ENCODE results near the gene ATP5PF. TPM values are rescaled to one million over a fixed set of nuclear protein-coding genes. Genes with fewer than 3 reads are reported as not detected.
"Not testable (repeated sequence)": the region's sequence is repeated elsewhere in the genome, so short reads cannot be mapped to it uniquely, and the experiment has no call there.

ATP5PF gene
- total RNA-seq, 1 experiment from 2014 or later = 141 TPM

- no peak overlapping the region for H3K27ac ChIP-seq
- no peaks in the 10 kb centered on the region for H3K27me3 ChIP-seq (replicated peaks)
- H3K4me3 ChIP-seq = no peak overlapping the region
- H3K4me1 ChIP-seq (replicated peaks) = no peaks in the 10 kb centered on the region
- DNase-seq (ENCODE audit: low read depth in 1 of 2, low spot score in 2 of 2) = no peak
- H3K9me3 ChIP-seq (replicated peaks) = no peaks in the 10 kb centered on the region
- peaks cover 26% of the 10 kb centered on the region for H3K36me3 ChIP-seq
Observed at GRCh38 chr21:25744854-25745253, 10.2 kb upstream of the ATP5PF start.

GRCh38 chr21:25742900-25743299 is 8.2 kb upstream of the ATP5PF start:
- Histone ChIP-seq H3K9me3 (replicated peaks) (no peaks in the 10 kb centered on the region), H3K36me3 (peaks cover 17% of the 10 kb centered on the region), H3K4me3 (no peak overlapping the region), H3K27me3 (replicated peaks) (no peaks in the 10 kb centered on the region), H3K27ac (no peak overlapping the region), H3K4me1 (replicated peaks) (no peaks in the 10 kb centered on the region)
- no peak for DNase-seq (ENCODE audit: low read depth in 1 of 2, low spot score in 2 of 2)

- DNase-seq (ENCODE audit: low read depth in 1 of 2, low spot score in 2 of 2) = no peak
- Histone ChIP-seq H3K4me3 (no peak overlapping the region), H3K27me3 (replicated peaks) (no peaks in the 10 kb centered on the region), H3K36me3 (peaks cover 10% of the 10 kb centered on the region), H3K9me3 (replicated peaks) (no peaks in the 10 kb centered on the region), H3K4me1 (replicated peaks) (peaks cover 10% of the 10 kb centered on the region), H3K27ac (no peak overlapping the region)
Observed at GRCh38 chr21:25737421-25737820, 2.7 kb upstream of the ATP5PF start.

- H3K27me3 ChIP-seq (replicated peaks) = no peaks in the 10 kb centered on the region
- DNase-seq (ENCODE audit: low read depth in 1 of 2, low spot score in 2 of 2) = peak; percentile 54 to 89
Observed at GRCh38 chr21:25735646-25736597, 1.2 kb upstream of the ATP5PF start.

GRCh38 chr21:25734654-25734903 is 125 bp downstream of the ATP5PF start:
- Histone ChIP-seq H3K4me1 (replicated peaks) (peaks cover 10% of the 10 kb centered on the region), H3K27ac (peak overlapping the region; percentile 95), H3K27me3 (replicated peaks) (no peaks in the 10 kb centered on the region), H3K9me3 (replicated peaks) (no peaks in the 10 kb centered on the region), H3K36me3 (peaks cover 18% of the 10 kb centered on the region), H3K4me3 (peak overlapping the region; percentile 92)
- no peak for DNase-seq (ENCODE audit: low read depth in 1 of 2, low spot score in 2 of 2)

More at GRCh38 chr21:25735646-25736597, 1.2 kb upstream of the ATP5PF start:
- Histone ChIP-seq H3K4me1 (replicated peaks) (peaks cover 10% of the 10 kb centered on the region), H3K4me3 (peak overlapping the region; percentile 92), H3K27ac (peak overlapping the region; percentile 95), H3K9me3 (replicated peaks) (no peaks in the 10 kb centered on the region), H3K36me3 (peaks cover 10% of the 10 kb centered on the region)

GRCh38 chr21:25733859-25734653 is 648 bp downstream of the ATP5PF start:
- no peaks in the 10 kb centered on the region for H3K9me3 ChIP-seq (replicated peaks)
- H3K27ac ChIP-seq = peak overlapping the region; percentile 95
- DNase-seq (ENCODE audit: low read depth in 1 of 2, low spot score in 2 of 2) = peak in 1 of 2 experiments; percentile 33

GRCh38 chr21:25732091-25732760 is 2.5 kb downstream of the ATP5PF start:
- Histone ChIP-seq H3K36me3 (peaks cover 42% of the 10 kb centered on the region), H3K27me3 (replicated peaks) (no peaks in the 10 kb centered on the region), H3K27ac (no peak overlapping the region), H3K4me3 (no peak overlapping the region), H3K4me1 (replicated peaks) (peaks cover 10% of the 10 kb centered on the region), H3K9me3 (replicated peaks) (no peaks in the 10 kb centered on the region)
- no peak for DNase-seq (ENCODE audit: low read depth in 1 of 2, low spot score in 2 of 2)

More at GRCh38 chr21:25733859-25734653, 648 bp downstream of the ATP5PF start:
- no peaks in the 10 kb centered on the region for H3K27me3 ChIP-seq (replicated peaks)
- H3K36me3 ChIP-seq = peaks cover 23% of the 10 kb centered on the region
- peaks cover 10% of the 10 kb centered on the region for H3K4me1 ChIP-seq (replicated peaks)
- H3K4me3 ChIP-seq = peak overlapping the region; percentile 92

GRCh38 chr21:25722631-25723030 is 12.1 kb downstream of the ATP5PF start:
- Histone ChIP-seq H3K27me3 (replicated peaks) (no peaks in the 10 kb centered on the region), H3K4me3 (no peak overlapping the region), H3K9me3 (replicated peaks) (no peaks in the 10 kb centered on the region), H3K27ac (no peak overlapping the region), H3K4me1 (replicated peaks) (no peaks in the 10 kb centered on the region), H3K36me3 (peaks cover 51% of the 10 kb centered on the region)
- DNase-seq (ENCODE audit: low read depth in 1 of 2, low spot score in 2 of 2) = no peak

- DNase-seq (ENCODE audit: low read depth in 1 of 2, low spot score in 2 of 2) = no peak
- no peaks in the 10 kb centered on the region for H3K9me3 ChIP-seq (replicated peaks)
Observed at GRCh38 chr21:25721987-25722386, 12.7 kb downstream of the ATP5PF start.

GRCh38 chr21:25717491-25718147 is 17.1 kb downstream of the ATP5PF start:
- H3K27me3 ChIP-seq (replicated peaks) = no peaks in the 10 kb centered on the region
- no peak overlapping the region for H3K27ac ChIP-seq
- no peak overlapping the region for H3K4me3 ChIP-seq
- H3K9me3 ChIP-seq (replicated peaks) = no peaks in the 10 kb centered on the region
- DNase-seq (ENCODE audit: low read depth in 1 of 2, low spot score in 2 of 2) = no peak
- peaks cover 4% of the 10 kb centered on the region; the same call in 1 of the 2 replicates for H3K36me3 ChIP-seq
- no peaks in the 10 kb centered on the region for H3K4me1 ChIP-seq (replicated peaks)

More at GRCh38 chr21:25721987-25722386, 12.7 kb downstream of the ATP5PF start:
- Histone ChIP-seq H3K4me1 (replicated peaks) (no peaks in the 10 kb centered on the region), H3K27me3 (replicated peaks) (no peaks in the 10 kb centered on the region), H3K4me3 (no peak overlapping the region), H3K27ac (no peak overlapping the region), H3K36me3 (peaks cover 45% of the 10 kb centered on the region)

- not testable (repeated sequence) for H3K4me3 ChIP-seq; H3K36me3 ChIP-seq; H3K9me3 ChIP-seq (replicated peaks); H3K4me1 ChIP-seq (replicated peaks); H3K27ac ChIP-seq; DNase-seq (ENCODE audit: low read depth in 1 of 2, low spot score in 2 of 2); H3K27me3 ChIP-seq (replicated peaks)
Observed at GRCh38 chr21:25714066-25714465, 20.6 kb downstream of the ATP5PF start.

GRCh38 chr21:25710550-25710949 is 24.2 kb downstream of the ATP5PF start:
- no peaks in the 10 kb centered on the region for H3K9me3 ChIP-seq (replicated peaks)
- H3K4me3 ChIP-seq = no peak overlapping the region
- H3K4me1 ChIP-seq (replicated peaks) = no peaks in the 10 kb centered on the region
- H3K27me3 ChIP-seq (replicated peaks) = no peaks in the 10 kb centered on the region
- DNase-seq (ENCODE audit: low read depth in 1 of 2, low spot score in 2 of 2) = no peak
- H3K27ac ChIP-seq = no peak overlapping the region
- H3K36me3 ChIP-seq = no peaks in the 10 kb centered on the region

- Histone ChIP-seq H3K27me3 (replicated peaks) (no peaks in the 10 kb centered on the region), H3K27ac (no peak overlapping the region), H3K4me3 (no peak overlapping the region), H3K36me3 (no peaks in the 10 kb centered on the region), H3K4me1 (replicated peaks) (no peaks in the 10 kb centered on the region), H3K9me3 (replicated peaks) (no peaks in the 10 kb centered on the region)
- no peak for DNase-seq (ENCODE audit: low read depth in 1 of 2, low spot score in 2 of 2)
Observed at GRCh38 chr21:25709684-25710265, 24.9 kb downstream of the ATP5PF start.

Data from SJSA1 (cell line).